ENCODE data around the gene CFAP57. TPM values are rescaled to one million over a fixed set of nuclear protein-coding genes. Genes with fewer than 3 reads are reported as not detected.

Gene CFAP57
- total and polyA plus RNA-seq, 2 of the 13 experiments (the other 11 are each of a cell fraction or from before 2014, with no cell fraction given), result 0.01 TPM; not detected in 1

DNA sequence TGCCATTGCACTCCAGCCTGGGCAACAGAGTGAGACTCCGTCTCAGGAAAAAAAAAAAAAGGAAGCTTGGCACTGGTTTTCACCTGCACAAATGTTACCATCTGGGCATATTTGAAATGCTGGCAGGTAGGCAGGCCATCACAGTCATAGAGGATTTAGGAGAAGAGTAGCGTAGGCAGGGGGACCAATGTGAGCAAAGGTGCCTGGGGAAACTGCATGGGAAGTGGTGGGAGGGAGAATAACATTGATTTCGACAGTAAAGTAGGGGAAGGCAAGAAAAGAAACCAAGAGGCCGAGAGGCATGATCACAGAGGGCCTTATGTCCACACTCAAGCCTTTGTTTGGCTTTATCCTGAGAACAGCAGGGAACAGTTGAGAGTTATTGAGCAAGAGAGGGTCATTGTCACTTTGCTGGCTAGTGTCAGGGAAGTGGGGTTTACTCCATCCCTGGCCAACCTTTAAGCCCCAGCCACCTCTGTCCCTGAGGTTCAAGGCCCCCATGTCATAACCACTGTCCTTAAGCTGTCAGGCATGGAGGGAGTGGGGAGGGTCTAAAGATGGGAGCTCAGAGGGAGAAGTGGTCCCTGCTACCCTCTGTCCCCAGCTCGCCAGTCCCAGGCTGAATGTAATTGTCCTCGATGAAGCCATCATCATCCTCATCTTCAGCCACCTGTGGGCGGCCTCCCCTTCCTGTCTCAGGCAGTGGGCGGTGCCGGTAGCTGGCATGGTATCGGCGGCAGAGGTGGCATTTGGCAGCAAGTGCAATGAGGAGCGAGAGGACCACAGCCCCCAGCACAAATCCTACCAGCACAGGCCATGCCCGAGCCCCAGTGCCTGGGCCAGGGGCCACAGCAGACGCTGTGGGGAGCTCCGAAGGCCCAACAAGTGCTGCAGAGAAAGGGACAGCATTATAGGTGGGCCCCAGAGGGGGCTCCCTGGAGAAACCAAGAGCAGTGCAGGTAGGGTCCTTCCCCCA lies 110.4 kb downstream of the CFAP57 start (continued):
- TF ChIP-seq ZNF83 (CRISPR knock-in tag; IDR thresholded peaks at IDR 0.05; ENCODE audit: borderline replicate concordance) (no peak), HMG20A (CRISPR knock-in tag; IDR thresholded peaks at IDR 0.05; ENCODE audit: borderline replicate concordance) (peak; percentile 87), FOXA3 (CRISPR knock-in tag; IDR thresholded peaks at IDR 0.05) (peak; percentile 79), REPIN1 (CRISPR knock-in tag; IDR thresholded peaks at IDR 0.05; ENCODE audit: borderline replicate concordance, low read depth) (peak; percentile 53; the same call in 1 of the 2 replicates), SMAD9 (CRISPR knock-in tag; IDR thresholded peaks at IDR 0.05) (no peak), TGIF2 (CRISPR knock-in tag; IDR thresholded peaks at IDR 0.05) (peak; percentile 57; the same call in 1 of the 2 replicates), KLF6 (CRISPR knock-in tag; IDR thresholded peaks at IDR 0.05) (peak; percentile 63; the same call in 1 of the 2 replicates), ZNF792 (CRISPR knock-in tag; IDR thresholded peaks at IDR 0.05) (peak; percentile 68; the same call in 1 of the 2 replicates), NR2F1 (CRISPR knock-in tag; IDR thresholded peaks at IDR 0.05) (peak; percentile 15 to 75; a peak in 2 of 4 replicates), ZNF317 (CRISPR knock-in tag; IDR thresholded peaks at IDR 0.05) (0 out of 2 replicates have a peak, but pooled peaks have one; percentile 63), ZNF530 (CRISPR knock-in tag; IDR thresholded peaks at IDR 0.05; ENCODE audit: low read depth) (no peak), TAF15 (IDR thresholded peaks at IDR 0.05; ENCODE audit: low read depth, low read length, poor library complexity, severe bottlenecking) (no peak), MED1 (CRISPR knock-in tag; IDR thresholded peaks at IDR 0.05) (peak; percentile 55; the same call in 1 of the 2 replicates), ARHGAP35 (CRISPR knock-in tag; IDR thresholded peaks at IDR 0.05; ENCODE audit: borderline replicate concordance) (no peak), ZFY (CRISPR knock-in tag; IDR thresholded peaks at IDR 0.05) (peak; percentile 57; the same call in 1 of the 2 replicates), GTF3A (CRISPR knock-in tag; conservative IDR thresholded peaks at IDR 0.05) (no peak)
- TF ChIP-seq, protein P1, sequence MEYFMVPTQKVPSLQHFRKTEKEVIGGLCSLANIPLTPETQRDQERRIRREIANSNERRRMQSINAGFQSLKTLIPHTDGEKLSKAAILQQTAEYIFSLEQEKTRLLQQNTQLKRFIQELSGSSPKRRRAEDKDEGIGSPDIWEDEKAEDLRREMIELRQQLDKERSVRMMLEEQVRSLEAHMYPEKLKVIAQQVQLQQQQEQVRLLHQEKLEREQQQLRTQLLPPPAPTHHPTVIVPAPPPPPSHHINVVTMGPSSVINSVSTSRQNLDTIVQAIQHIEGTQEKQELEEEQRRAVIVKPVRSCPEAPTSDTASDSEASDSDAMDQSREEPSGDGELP (IDR thresholded peaks at IDR 0.05; ENCODE audit: borderline replicate concordance, low read depth), result peak; percentile 56; the same call in 1 of the 2 replicates
- TF ChIP-seq, protein P2, sequence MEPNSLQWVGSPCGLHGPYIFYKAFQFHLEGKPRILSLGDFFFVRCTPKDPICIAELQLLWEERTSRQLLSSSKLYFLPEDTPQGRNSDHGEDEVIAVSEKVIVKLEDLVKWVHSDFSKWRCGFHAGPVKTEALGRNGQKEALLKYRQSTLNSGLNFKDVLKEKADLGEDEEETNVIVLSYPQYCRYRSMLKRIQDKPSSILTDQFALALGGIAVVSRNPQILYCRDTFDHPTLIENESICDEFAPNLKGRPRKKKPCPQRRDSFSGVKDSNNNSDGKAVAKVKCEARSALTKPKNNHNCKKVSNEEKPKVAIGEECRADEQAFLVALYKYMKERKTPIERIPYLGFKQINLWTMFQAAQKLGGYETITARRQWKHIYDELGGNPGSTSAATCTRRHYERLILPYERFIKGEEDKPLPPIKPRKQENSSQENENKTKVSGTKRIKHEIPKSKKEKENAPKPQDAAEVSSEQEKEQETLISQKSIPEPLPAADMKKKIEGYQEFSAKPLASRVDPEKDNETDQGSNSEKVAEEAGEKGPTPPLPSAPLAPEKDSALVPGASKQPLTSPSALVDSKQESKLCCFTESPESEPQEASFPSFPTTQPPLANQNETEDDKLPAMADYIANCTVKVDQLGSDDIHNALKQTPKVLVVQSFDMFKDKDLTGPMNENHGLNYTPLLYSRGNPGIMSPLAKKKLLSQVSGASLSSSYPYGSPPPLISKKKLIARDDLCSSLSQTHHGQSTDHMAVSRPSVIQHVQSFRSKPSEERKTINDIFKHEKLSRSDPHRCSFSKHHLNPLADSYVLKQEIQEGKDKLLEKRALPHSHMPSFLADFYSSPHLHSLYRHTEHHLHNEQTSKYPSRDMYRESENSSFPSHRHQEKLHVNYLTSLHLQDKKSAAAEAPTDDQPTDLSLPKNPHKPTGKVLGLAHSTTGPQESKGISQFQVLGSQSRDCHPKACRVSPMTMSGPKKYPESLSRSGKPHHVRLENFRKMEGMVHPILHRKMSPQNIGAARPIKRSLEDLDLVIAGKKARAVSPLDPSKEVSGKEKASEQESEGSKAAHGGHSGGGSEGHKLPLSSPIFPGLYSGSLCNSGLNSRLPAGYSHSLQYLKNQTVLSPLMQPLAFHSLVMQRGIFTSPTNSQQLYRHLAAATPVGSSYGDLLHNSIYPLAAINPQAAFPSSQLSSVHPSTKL (CRISPR knock-in tag; IDR thresholded peaks at IDR 0.05), result peak; percentile 87
- TF ChIP-seq, protein P3, sequence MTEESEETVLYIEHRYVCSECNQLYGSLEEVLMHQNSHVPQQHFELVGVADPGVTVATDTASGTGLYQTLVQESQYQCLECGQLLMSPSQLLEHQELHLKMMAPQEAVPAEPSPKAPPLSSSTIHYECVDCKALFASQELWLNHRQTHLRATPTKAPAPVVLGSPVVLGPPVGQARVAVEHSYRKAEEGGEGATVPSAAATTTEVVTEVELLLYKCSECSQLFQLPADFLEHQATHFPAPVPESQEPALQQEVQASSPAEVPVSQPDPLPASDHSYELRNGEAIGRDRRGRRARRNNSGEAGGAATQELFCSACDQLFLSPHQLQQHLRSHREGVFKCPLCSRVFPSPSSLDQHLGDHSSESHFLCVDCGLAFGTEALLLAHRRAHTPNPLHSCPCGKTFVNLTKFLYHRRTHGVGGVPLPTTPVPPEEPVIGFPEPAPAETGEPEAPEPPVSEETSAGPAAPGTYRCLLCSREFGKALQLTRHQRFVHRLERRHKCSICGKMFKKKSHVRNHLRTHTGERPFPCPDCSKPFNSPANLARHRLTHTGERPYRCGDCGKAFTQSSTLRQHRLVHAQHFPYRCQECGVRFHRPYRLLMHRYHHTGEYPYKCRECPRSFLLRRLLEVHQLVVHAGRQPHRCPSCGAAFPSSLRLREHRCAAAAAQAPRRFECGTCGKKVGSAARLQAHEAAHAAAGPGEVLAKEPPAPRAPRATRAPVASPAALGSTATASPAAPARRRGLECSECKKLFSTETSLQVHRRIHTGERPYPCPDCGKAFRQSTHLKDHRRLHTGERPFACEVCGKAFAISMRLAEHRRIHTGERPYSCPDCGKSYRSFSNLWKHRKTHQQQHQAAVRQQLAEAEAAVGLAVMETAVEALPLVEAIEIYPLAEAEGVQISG (CRISPR knock-in tag; IDR thresholded peaks at IDR 0.05), result peak; percentile 27; the same call in 1 of the 2 replicates
